ENCODE measurements around the gene RGPD5. TPM values are rescaled to one million over a fixed set of nuclear protein-coding genes. Genes with fewer than 3 reads are reported as not detected.
"Not testable (repeated sequence)": the region's sequence is repeated elsewhere in the genome, so short reads cannot be mapped to it uniquely, and the experiment has no call there.

The RGPD5 gene
- 10 to 100 TPM; 37.7 to 38.1 TPM for total RNA-seq

GRCh38 chr2:109794074-109794737 lies at the start of gene RGPD5:
TSS of gene RGPD5 (plus strand) at chr2:109794305. CDS start at chr2:109794466, 161 bp downstream.
- CTCF ChIA-PET, POLR2A ChIA-PET: not testable (repeated sequence)

GRCh38 chr2:109751572-109751971 lies 42.5 kb upstream of the RGPD5 start:
- CTCF ChIA-PET, POLR2A ChIA-PET: not testable (repeated sequence)

- CTCF ChIA-PET, POLR2A ChIA-PET: not testable (repeated sequence)
These were observed 36.8 kb upstream of the RGPD5 start for GRCh38 chr2:109757163-109757824.

GRCh38 chr2:109760265-109761042 lies 33.7 kb upstream of the RGPD5 start:
- CTCF ChIA-PET, POLR2A ChIA-PET: not testable (repeated sequence)

- POLR2A ChIA-PET, CTCF ChIA-PET: not testable (repeated sequence)
These were observed 33.1 kb upstream of the RGPD5 start for GRCh38 chr2:109761043-109761454.

- POLR2A ChIA-PET, CTCF ChIA-PET: not testable (repeated sequence)
These were observed 32.1 kb upstream of the RGPD5 start for GRCh38 chr2:109761976-109762375.

- CTCF ChIA-PET, POLR2A ChIA-PET: not testable (repeated sequence)
These were observed 28.0 kb upstream of the RGPD5 start for GRCh38 chr2:109766074-109766473.

GRCh38 chr2:109766886-109767578 lies 27.1 kb upstream of the RGPD5 start:
- POLR2A ChIA-PET, CTCF ChIA-PET: not testable (repeated sequence)

GRCh38 chr2:109768934-109769333 lies 25.2 kb upstream of the RGPD5 start:
- CTCF ChIA-PET, POLR2A ChIA-PET: not testable (repeated sequence)

- CTCF ChIA-PET, POLR2A ChIA-PET: not testable (repeated sequence)
These were observed 15.0 kb upstream of the RGPD5 start for GRCh38 chr2:109779118-109779517.

- POLR2A ChIA-PET, CTCF ChIA-PET: not testable (repeated sequence)
These were observed 12.8 kb upstream of the RGPD5 start for GRCh38 chr2:109781147-109781816.

GRCh38 chr2:109782446-109782993 lies 11.6 kb upstream of the RGPD5 start:
- CTCF ChIA-PET, POLR2A ChIA-PET: not testable (repeated sequence)

GRCh38 chr2:109791530-109792279 lies 2.4 kb upstream of the RGPD5 start:
- CTCF ChIA-PET, POLR2A ChIA-PET: not testable (repeated sequence)

- POLR2A ChIA-PET, CTCF ChIA-PET: not testable (repeated sequence)
These were observed 1.4 kb upstream of the RGPD5 start for GRCh38 chr2:109792659-109793058.

- CTCF ChIA-PET: not testable (repeated sequence)
These were observed 77.1 kb downstream of the RGPD5 start for GRCh38 chr2:109871129-109871751.

GRCh38 chr2:109876625-109877024 lies 82.5 kb downstream of the RGPD5 start:
- CTCF ChIA-PET, POLR2A ChIA-PET: not testable (repeated sequence)

More at GRCh38 chr2:109871129-109871751, 77.1 kb downstream of the RGPD5 start:
- POLR2A ChIA-PET: not testable (repeated sequence)

GRCh38 chr2:109882112-109882511 lies 88.0 kb downstream of the RGPD5 start:
- POLR2A ChIA-PET, CTCF ChIA-PET: not testable (repeated sequence)

- CTCF ChIA-PET, POLR2A ChIA-PET: not testable (repeated sequence)
These were observed 94.3 kb downstream of the RGPD5 start for GRCh38 chr2:109888414-109888813.

- POLR2A ChIA-PET, CTCF ChIA-PET: not testable (repeated sequence)
These were observed 95.8 kb downstream of the RGPD5 start for GRCh38 chr2:109889909-109890308.

All from activated CD8-positive, alpha-beta memory T cell treated with anti-CD3 and anti-CD28 coated beads for 36 hours (primary cell).